ENCODE measurements around the gene CIDEB.

CIDEB gene

DNA sequence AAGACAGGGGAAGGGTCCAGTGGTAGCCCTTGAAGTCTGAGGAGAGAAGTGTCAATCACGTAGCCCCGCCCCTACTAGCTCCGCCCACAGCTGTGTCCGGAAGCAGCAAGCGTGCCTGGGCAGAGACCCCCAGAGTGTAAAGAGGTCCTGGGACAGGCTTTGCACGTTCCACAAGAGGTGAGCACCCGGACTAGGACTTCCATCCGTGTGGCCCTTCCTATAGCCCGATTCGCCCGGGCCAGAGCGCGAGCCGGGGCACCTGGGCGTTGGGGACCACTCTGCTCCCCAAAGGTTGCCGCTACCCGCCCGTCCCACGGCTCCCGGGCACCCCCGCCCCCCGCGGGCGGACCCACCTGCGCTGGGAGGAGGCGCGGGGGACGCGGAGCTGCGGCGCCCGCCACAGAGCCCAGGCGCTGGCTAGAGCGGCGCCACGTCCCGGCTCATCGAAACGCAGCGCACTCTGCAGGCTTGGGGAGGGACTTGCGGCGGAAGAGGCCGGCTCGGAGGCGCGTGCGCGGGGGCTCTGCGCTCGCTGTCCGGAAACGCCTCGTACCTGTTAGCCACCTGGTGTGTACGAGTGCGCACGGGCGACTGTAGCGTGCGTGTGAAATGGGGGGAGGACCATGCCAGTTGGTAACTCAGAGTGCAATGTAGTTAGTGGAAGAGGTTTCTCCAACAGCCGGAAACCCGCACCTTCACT, 36.5 kb downstream of the CIDEB start, which contains the start of gene RABGGTA:
Gene RABGGTA, minus strand, starts transcription at position 464 of the 700 bp plus-strand sequence. CDS start 482 bp downstream, outside the sequence.
- Histone ChIP-seq H3K27me3 (ENCODE audit: control insufficient read depth in 1 of 2, insufficient read depth in 2 of 2, low read length in 2 of 2) (no peaks in the 10 kb centered on the region), H3K36me3 (ENCODE audit: insufficient read depth, low read length) (peaks cover 3% of the 10 kb centered on the region), H3K4me3 (ENCODE audit: low read depth in 1 of 2, low read length in 2 of 2) (peak within 1 kb of the TSS; percentile 88), H3K4me1 (ENCODE audit: insufficient read depth, low read length) (peaks cover 9% of the 10 kb centered on the region), H3K27ac (ENCODE audit: low read depth, low read length) (peak within 1 kb of the TSS; percentile 99), H3K9me3 (ENCODE audit: low read length) (no peaks in the 10 kb centered on the region), H3K9ac (ENCODE audit: low read length) (peak within 1 kb of the TSS; percentile 90)

DNA sequence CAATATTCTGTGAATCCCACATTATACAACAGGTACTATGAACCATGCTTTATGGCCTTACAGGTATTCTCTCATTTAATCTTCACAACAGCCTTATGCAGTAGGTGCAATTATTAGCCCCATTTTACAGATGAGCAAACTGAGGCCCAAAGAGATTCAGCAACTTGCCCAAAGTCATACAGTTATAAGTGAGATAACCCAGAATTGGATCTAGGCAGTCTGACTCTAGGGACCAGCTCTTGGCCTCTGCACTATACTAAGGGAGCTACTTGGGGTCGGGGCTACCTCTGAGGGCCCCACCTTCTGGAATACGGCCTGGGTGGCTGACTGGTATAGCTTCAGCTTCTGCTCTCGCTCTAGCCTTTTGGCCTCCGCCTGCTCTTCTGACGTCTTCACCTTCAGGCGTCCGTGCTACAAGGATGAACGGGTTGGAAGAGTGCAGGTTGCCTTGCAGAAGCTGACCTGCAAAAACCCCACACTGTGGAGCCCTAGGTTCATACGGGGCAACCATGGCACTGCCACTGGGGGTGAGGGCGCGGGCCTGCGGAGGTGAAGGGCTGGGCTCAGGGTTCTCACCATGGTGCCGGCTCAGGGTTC, 37.1 kb downstream of the CIDEB start:
- no peaks in the 10 kb centered on the region for H3K9me3 ChIP-seq (ENCODE audit: low read length)
- H3K27ac ChIP-seq (ENCODE audit: low read depth, low read length) = peak overlapping the region; percentile 99
- H3K4me1 ChIP-seq (ENCODE audit: insufficient read depth, low read length) = peaks cover 9% of the 10 kb centered on the region
- peak overlapping the region; percentile 88 for H3K4me3 ChIP-seq (ENCODE audit: low read depth in 1 of 2, low read length in 2 of 2)
- peak overlapping the region; percentile 90 for H3K9ac ChIP-seq (ENCODE audit: low read length)
- H3K36me3 ChIP-seq (ENCODE audit: insufficient read depth, low read length) = peaks cover 3% of the 10 kb centered on the region
- H3K27me3 ChIP-seq (ENCODE audit: control insufficient read depth in 1 of 2, insufficient read depth in 2 of 2, low read length in 2 of 2) = no peaks in the 10 kb centered on the region

DNA sequence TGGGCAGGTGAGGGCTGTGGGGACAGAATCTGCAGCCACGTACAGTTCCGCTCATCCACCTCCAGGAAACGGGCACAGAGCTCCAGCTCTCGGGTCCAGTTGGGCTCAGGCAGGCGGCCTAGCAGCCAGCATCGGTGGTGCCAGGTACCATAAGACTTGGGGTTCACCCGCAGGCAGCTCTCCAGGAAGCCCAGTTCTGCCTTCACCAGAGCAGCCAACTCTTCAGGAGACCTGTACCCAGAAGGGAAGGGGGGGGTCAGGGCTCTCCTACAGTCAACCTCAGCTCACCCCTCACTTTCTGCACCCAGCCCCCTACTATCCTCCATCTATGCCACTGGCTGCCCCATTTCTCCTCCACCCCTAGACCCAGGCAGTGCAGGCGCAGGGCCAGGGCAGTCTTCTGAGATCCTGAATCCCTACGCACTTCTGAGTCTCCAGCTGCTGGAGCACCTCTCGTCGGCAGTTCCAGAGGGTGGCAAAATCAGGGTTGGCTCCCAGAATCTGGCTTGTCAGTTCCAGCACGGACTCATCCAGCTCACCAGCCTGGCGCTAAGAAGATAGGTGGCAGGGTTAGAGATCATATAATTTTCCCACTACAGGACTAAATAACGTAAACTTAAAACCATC, 37.8 kb downstream of the CIDEB start:
- Histone ChIP-seq H3K27me3 (ENCODE audit: control insufficient read depth in 1 of 2, insufficient read depth in 2 of 2, low read length in 2 of 2) (no peaks in the 10 kb centered on the region), H3K9me3 (ENCODE audit: low read length) (no peaks in the 10 kb centered on the region), H3K27ac (ENCODE audit: low read depth, low read length) (no peak overlapping the region), H3K9ac (ENCODE audit: low read length) (no peak overlapping the region), H3K36me3 (ENCODE audit: insufficient read depth, low read length) (peaks cover 3% of the 10 kb centered on the region), H3K4me1 (ENCODE audit: insufficient read depth, low read length) (peaks cover 9% of the 10 kb centered on the region), H3K4me3 (ENCODE audit: low read depth in 1 of 2, low read length in 2 of 2) (no peak overlapping the region)

DNA sequence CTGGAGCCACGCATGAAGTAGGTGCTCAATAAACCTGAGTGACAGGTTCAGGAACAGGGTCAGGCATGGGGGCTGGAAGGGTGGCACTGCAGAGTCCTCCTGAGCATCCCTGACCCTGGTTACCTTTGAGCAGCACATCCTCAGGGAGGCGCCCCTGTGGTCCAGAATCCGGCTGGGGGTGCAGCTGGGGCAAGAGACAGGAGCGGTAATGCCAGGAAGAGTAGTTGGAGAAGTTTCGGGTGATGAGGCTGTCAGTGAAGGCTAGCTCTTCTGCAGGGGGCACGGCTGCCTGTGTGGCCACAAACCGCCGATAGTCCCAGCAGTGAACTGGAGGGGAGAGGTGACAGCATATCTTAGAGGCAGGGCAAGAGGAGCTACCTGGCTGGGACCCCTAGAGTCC, 38.4 kb downstream of the CIDEB start:
- H3K27me3 ChIP-seq (ENCODE audit: control insufficient read depth in 1 of 2, insufficient read depth in 2 of 2, low read length in 2 of 2) = no peaks in the 10 kb centered on the region
- H3K4me1 ChIP-seq (ENCODE audit: insufficient read depth, low read length) = peaks cover 9% of the 10 kb centered on the region
- no peaks in the 10 kb centered on the region for H3K9me3 ChIP-seq (ENCODE audit: low read length)
- peaks cover 3% of the 10 kb centered on the region for H3K36me3 ChIP-seq (ENCODE audit: insufficient read depth, low read length)
- no peak overlapping the region for H3K4me3 ChIP-seq (ENCODE audit: low read depth in 1 of 2, low read length in 2 of 2)
- H3K9ac ChIP-seq (ENCODE audit: low read length) = no peak overlapping the region
- no peak overlapping the region for H3K27ac ChIP-seq (ENCODE audit: low read depth, low read length)

DNA sequence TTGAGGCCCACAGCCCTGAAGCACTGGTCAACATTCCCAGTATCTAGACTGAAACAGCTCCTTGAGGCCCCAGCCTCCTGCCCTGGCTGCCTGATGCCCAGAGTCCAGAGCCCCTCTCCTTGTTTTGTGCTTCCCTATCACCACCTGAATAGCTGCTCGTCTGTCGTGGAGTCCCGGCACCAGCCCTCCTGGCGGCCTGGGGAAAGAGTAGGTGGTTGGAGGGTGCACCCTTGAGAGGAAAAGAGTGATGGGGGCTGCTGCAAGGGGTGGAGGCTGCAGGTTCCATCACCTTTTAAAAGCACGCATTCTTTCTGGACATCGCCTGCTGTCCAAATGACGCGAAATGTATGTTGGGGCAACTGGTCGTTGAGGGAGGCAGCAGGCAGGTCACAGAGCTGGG, 39.6 kb downstream of the CIDEB start:
- Histone ChIP-seq H3K9ac (ENCODE audit: low read length) (no peak overlapping the region), H3K4me3 (ENCODE audit: low read depth in 1 of 2, low read length in 2 of 2) (no peak overlapping the region), H3K4me1 (ENCODE audit: insufficient read depth, low read length) (peaks cover 9% of the 10 kb centered on the region), H3K27me3 (ENCODE audit: control insufficient read depth in 1 of 2, insufficient read depth in 2 of 2, low read length in 2 of 2) (no peaks in the 10 kb centered on the region), H3K9me3 (ENCODE audit: low read length) (no peaks in the 10 kb centered on the region), H3K36me3 (ENCODE audit: insufficient read depth, low read length) (peaks cover 3% of the 10 kb centered on the region), H3K27ac (ENCODE audit: low read depth, low read length) (no peak overlapping the region)

DNA sequence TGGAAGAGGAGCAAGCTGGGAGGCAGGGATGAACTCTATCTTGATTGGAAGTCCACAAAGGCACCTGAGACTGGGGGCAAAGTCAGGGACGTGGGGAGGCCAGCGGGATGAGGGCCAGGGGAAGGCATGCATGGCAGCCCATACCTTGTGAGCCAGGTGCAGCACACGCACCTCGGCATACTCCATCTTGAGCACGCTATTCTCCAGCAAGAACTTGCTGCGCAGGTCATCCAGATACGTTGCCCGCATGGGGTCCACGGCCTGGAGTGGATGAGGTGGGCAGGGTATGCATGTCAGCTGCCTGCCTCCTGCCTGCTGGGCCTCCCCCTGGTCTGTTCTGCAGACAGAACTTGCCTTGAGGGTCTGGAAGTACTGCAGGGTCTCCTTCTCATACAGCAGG, 40.3 kb downstream of the CIDEB start:
- Histone ChIP-seq H3K4me3 (ENCODE audit: low read depth in 1 of 2, low read length in 2 of 2) (no peak overlapping the region), H3K9ac (ENCODE audit: low read length) (no peak overlapping the region), H3K4me1 (ENCODE audit: insufficient read depth, low read length) (peaks cover 9% of the 10 kb centered on the region), H3K27me3 (ENCODE audit: control insufficient read depth in 1 of 2, insufficient read depth in 2 of 2, low read length in 2 of 2) (no peaks in the 10 kb centered on the region), H3K9me3 (ENCODE audit: low read length) (no peaks in the 10 kb centered on the region), H3K36me3 (ENCODE audit: insufficient read depth, low read length) (peaks cover 3% of the 10 kb centered on the region), H3K27ac (ENCODE audit: low read depth, low read length) (no peak overlapping the region)

DNA sequence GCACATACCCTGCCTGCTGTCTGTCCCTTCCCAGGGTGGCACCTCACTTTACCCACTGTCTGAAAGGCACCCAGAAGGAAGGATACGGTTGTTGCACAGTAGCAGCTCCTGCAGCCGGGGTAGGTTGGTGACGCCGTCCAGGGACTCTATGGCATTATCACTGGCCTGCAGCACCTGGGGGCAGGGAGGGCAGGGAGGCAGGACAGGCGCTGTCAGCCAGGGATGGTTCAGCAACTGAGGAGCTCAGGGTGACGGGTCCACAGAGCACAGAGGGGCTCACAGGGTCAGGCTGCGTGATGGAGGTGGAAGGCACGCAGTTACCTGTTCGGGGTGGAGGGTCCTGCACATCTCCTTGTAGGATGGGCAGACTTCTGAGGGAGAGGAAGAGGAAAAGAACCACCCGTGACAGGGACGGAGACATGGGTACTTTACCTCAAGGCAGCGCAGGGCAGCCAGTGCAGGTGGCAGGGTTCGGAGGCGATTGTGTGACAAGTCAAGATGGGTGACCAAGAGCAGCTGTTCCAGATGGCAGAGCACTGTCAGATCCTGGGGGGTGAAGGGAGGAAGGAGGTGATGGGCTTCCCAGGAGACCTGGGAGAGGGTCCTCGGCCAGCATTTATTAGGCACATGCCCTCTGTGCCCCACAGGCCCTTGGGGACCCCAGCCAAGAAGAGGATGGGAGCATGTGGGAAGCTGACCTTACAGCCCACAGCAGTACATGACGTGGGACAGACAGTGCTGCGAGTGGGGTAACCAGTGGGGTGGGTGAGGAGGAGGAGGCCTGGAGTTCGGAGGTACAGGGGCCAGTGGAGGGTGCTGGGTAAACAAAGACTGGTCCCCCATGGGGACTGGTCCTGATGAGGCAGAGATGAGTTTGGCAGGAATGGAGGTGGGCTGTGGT, 41.2 kb downstream of the CIDEB start:
- H3K27me3 ChIP-seq (ENCODE audit: control insufficient read depth in 1 of 2, insufficient read depth in 2 of 2, low read length in 2 of 2) = no peaks in the 10 kb centered on the region
- H3K4me3 ChIP-seq (ENCODE audit: low read depth in 1 of 2, low read length in 2 of 2) = no peak overlapping the region
- H3K9me3 ChIP-seq (ENCODE audit: low read length) = no peaks in the 10 kb centered on the region
- no peak overlapping the region for H3K27ac ChIP-seq (ENCODE audit: low read depth, low read length)
- no peak overlapping the region for H3K9ac ChIP-seq (ENCODE audit: low read length)
- H3K36me3 ChIP-seq (ENCODE audit: insufficient read depth, low read length) = peaks cover 3% of the 10 kb centered on the region
- H3K4me1 ChIP-seq (ENCODE audit: insufficient read depth, low read length) = peaks cover 4% of the 10 kb centered on the region

DNA sequence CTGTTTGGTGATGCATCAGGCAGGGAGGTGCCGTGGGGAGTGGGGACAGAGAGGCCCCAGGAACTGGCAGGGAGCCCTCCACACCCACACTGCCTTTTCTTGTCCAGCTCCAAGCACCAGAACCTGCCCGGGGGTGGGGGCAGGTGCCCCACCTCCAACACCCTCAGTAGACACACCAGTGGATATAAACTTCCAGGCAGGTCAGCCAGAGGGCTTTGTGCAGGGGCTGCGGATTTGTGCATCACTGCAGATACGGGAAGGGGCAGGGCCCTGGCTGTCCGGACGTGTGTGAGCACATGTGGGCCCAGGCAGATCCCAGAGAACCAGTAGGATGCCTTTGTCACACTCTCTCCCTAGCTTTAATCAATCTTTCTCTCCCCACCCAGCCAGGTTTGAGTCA, 43.5 kb downstream of the CIDEB start:
- no peak overlapping the region for H3K27ac ChIP-seq (ENCODE audit: low read depth, low read length)

DNA sequence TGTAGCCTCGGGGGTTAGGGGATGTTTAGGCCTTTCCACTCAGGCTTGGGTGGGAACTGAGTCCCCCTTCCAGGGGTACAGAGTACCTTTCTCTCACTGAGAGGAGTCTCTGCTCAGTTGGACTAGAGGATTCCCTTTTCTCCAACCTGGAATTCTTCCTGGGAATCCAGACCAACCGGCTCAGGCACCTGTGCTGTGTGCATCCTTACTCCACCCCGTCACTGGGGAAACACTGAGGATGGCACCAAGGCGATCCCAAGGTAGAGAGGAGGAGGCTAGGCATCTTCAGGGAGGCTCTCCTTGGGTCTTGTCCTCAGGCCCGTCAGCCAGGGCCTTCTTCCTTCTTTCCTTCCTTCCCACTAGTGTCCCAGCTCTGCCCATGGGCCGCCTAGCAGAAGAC, 43.9 kb downstream of the CIDEB start:
- no peaks in the 10 kb centered on the region for H3K4me1 ChIP-seq (ENCODE audit: insufficient read depth, low read length)
- no peak overlapping the region for H3K9ac ChIP-seq (ENCODE audit: low read length)
- H3K36me3 ChIP-seq (ENCODE audit: insufficient read depth, low read length) = no peaks in the 10 kb centered on the region
- no peaks in the 10 kb centered on the region for H3K27me3 ChIP-seq (ENCODE audit: control insufficient read depth in 1 of 2, insufficient read depth in 2 of 2, low read length in 2 of 2)
- no peaks in the 10 kb centered on the region for H3K9me3 ChIP-seq (ENCODE audit: low read length)
- H3K27ac ChIP-seq (ENCODE audit: low read depth, low read length) = no peak overlapping the region
- H3K4me3 ChIP-seq (ENCODE audit: low read depth in 1 of 2, low read length in 2 of 2) = no peak overlapping the region

More for the DNA sequence above, 43.5 kb downstream of the CIDEB start:
- Histone ChIP-seq H3K4me1 (ENCODE audit: insufficient read depth, low read length) (no peaks in the 10 kb centered on the region), H3K9ac (ENCODE audit: low read length) (no peak overlapping the region), H3K9me3 (ENCODE audit: low read length) (no peaks in the 10 kb centered on the region), H3K4me3 (ENCODE audit: low read depth in 1 of 2, low read length in 2 of 2) (no peak overlapping the region), H3K27me3 (ENCODE audit: control insufficient read depth in 1 of 2, insufficient read depth in 2 of 2, low read length in 2 of 2) (no peaks in the 10 kb centered on the region), H3K36me3 (ENCODE audit: insufficient read depth, low read length) (no peaks in the 10 kb centered on the region)

DNA sequence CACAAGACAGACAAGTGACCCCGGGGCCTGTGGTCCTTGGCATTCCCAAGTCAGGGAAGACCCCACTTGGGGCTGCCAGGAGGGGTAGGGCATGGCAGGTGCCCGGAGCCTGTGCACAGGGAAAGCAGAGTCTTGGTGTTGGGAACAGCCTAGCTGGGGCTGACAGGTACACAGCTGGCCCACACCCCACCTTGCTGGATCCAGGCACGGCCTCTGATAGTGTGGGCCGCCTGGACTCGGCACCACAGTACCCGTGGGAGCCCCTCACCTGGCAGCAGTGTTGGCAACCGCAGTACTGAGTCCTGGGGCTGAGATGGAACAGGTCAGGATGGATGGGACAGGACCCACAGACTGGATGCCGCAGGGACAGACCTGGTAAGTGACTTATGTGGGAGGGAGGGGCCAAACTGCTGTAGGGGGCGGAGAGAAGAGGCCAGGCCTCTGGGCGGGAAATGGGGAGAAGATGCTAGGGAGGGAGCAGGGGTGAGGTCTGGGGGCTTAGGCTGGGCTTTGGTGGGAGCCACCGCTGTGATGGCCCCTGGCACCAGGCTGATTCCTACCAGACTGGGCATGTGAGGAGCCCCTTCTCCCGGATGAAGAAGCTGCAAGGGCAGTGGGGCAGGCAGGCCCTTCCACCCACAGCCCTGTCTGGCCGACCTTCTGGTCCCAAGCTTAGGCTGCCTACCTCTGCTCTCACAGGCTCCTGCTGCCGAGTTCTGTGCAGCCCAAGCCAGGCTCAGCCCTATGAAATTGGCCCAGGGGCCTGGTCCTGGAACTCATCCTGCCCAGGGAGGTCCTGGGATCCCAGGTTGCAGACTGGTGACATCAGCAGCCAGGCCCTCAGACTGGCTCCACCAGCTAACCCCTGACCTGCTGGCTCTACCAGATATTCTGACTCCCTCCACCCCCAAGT, 44.7 kb downstream of the CIDEB start, which contains the start of gene TGM1:
Gene TGM1, minus strand, starts transcription at position 357 of the 913 bp plus-strand sequence. CDS start 825 bp downstream, outside the sequence.
- no peaks in the 10 kb centered on the region for H3K27me3 ChIP-seq (ENCODE audit: control insufficient read depth in 1 of 2, insufficient read depth in 2 of 2, low read length in 2 of 2)
- no peaks in the 10 kb centered on the region for H3K9me3 ChIP-seq (ENCODE audit: low read length)
- H3K27ac ChIP-seq (ENCODE audit: low read depth, low read length) = no peak within 1 kb of the TSS
- no peaks in the 10 kb centered on the region for H3K4me1 ChIP-seq (ENCODE audit: insufficient read depth, low read length)
- H3K9ac ChIP-seq (ENCODE audit: low read length) = no peak within 1 kb of the TSS
- H3K36me3 ChIP-seq (ENCODE audit: insufficient read depth, low read length) = no peaks in the 10 kb centered on the region
- no peak within 1 kb of the TSS for H3K4me3 ChIP-seq (ENCODE audit: low read depth in 1 of 2, low read length in 2 of 2)

All from muscle layer of colon (tissue), 2 donors.